Erythroblast (primary cell): ENCODE results near the gene JAK3.

Experiments used
- GATA1 ChIP-seq: IDR thresholded peaks from 2 replicates; pipeline ENCODE4 v1.6.1; 2011; ENCODE audit warnings: low read depth, mild to moderate bottlenecking, control low read depth, low read length, moderate library complexity
- POLR2A ChIP-seq: IDR thresholded peaks from 2 replicates; pipeline ENCODE4 v1.6.1; 2011; ENCODE audit warnings: mild to moderate bottlenecking, low read length

DNA sequence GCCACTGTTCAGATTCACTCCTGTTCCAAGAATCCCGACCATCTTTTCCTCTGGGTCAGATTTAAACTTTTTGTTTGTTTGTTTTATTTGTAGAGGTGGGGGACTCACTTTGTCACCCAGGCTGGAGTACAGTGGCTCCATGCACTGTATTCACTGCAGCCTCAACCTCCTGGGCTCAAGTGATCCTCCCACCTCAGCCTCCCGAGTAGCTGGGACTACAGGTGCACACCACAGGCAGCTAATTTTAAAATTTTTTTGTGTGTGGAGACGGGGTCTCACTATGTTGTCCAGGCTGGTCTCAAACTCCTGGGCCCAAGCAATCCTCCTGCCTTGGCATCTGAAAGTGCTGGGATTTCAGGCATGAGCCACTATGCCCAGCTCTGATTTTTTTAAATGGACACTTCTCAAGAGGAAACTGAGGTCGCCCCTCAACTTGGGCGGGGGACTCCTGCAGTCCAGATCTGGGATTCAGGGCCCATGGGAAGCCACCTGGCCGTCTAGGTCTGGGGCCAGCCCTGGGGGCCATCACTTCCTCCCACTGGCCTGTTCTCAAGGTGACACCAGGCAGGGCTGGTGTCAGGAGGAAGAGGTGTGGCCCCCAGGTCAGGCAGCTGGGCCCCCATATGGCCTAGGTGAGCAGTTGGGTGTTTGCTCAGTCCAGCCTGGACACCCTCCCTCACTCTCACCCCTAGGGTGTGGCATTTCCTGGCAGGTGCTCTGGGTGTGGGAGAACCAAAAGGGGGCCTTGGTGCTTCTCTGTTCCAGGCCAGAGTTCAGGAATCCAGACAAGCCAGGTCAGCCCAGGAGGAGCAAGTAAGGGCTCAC lies 51.6 kb downstream of the JAK3 start:
- no peak for TF ChIP-seq POLR2A
- TF ChIP-seq GATA1: no peak
